Measurements from ENCODE around the gene SULT1A1. TPM values are rescaled to one million over a fixed set of nuclear protein-coding genes. Genes with fewer than 3 reads are reported as not detected.

SULT1A1 gene
- total RNA-seq, 1 donor: 0.27 TPM

DNA sequence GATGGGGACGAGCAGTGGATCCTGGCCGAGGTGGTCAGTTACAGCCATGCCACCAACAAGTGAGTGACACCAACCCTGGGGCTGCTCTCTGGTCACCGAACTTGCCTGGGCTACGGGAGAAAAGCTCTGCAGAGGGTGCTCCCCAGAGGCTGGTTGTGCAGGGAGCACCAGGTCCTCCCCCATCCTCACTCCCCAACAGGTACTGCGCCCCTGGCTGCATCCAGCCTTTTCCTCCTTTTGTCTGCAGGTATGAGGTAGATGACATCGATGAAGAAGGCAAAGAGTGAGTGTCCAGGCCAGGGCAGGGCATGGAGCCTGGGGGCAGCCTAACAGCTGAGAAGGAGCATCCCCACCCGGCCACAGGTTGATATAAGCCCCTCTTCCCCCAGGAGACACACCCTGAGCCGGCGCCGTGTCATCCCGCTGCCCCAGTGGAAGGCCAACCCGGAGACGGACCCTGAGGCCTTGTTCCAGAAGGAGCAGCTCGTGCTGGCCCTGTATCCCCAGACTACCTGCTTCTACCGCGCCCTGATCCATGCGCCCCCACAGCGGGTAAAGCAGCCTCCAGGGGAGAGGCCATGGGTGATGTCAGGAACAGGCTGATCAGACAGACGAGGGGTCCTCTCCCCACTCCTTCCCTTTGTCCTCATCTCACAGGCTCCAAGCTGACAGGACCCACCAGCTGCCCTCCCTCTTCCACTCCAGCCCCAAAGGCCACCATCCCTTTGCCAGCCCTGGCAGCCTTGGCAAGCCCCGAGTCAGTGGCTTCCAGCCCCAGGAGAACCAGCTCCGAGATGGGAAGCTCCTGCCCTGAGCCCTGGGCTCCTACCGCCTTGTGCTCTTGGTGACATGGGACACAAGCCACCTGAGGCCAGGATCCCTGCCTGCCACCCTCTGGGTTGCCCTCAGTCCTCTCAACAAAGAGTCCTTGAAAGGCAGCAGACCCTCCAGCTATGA, 19.2 kb downstream of the SULT1A1 start:
- no peak overlapping the region for H3K4me3 ChIP-seq (ENCODE audit: low read depth, low read length)
- DNase-seq (ENCODE audit: low read depth): no peak

GRCh38 chr16:28589930-28590329, 19.9 kb downstream of the SULT1A1 start:
- TF ChIP-seq CTCF (IDR thresholded peaks at IDR 0.05; ENCODE audit: insufficient read depth, low read length): no peak
- no peak for DNase-seq (ENCODE audit: low read depth)
- H3K4me3 ChIP-seq (ENCODE audit: low read depth, low read length): no peak overlapping the region

More for the DNA sequence above, 19.2 kb downstream of the SULT1A1 start:
- TF ChIP-seq CTCF (IDR thresholded peaks at IDR 0.05; ENCODE audit: insufficient read depth, low read length): no peak

DNA sequence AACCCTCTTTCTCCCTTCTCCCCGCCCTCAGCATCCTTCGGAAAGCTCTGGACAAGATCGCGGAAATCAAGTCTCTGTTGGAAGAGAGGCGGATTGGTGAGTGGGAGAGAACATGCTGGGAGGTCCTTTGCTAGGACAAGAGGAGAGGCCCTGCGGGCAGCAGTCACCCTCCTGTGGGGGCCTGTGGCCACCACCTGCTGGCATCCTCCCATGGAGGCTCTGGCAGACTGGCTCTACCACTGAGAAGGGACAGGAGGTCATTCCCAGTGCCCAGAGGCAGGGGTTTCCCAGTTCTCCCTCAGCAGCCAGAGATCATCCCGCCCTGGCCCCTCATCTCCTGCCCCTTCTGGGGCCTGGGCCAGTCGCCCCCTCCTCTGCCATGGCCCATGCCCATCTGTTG, 20.8 kb downstream of the SULT1A1 start:
- H3K4me3 ChIP-seq (ENCODE audit: low read depth, low read length): no peak overlapping the region
- no peak for TF ChIP-seq CTCF (IDR thresholded peaks at IDR 0.05; ENCODE audit: insufficient read depth, low read length)
- DNase-seq (ENCODE audit: low read depth): no peak

- H3K4me3 ChIP-seq (ENCODE audit: low read depth, low read length): no peak overlapping the region
- no peak for TF ChIP-seq CTCF (IDR thresholded peaks at IDR 0.05; ENCODE audit: insufficient read depth, low read length)
- DNase-seq (ENCODE audit: low read depth): no peak
Observed at GRCh38 chr16:28587386-28587785, 22.5 kb downstream of the SULT1A1 start.

DNA sequence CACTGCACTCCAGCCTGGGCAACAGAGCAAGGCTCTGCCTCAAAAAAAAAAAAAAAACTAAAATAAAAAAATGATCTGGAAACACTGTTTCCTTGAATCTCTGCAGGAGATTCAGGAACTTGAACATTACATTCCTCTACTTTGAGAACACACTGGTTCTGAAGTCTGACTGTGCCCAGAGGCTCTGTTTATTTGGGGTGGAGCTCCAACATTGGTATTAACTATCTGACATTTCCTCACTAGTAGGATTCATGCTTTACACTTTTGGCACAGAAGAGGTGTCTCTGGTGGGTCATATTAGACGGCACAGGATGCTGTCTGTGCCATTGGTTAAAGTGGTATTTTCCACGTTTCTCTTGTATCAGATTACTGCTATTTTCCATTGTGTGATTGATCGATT, 23.4 kb downstream of the SULT1A1 start:
- DNase-seq (ENCODE audit: low read depth): no peak
- H3K4me3 ChIP-seq (ENCODE audit: low read depth, low read length): no peak overlapping the region
- TF ChIP-seq CTCF (IDR thresholded peaks at IDR 0.05; ENCODE audit: insufficient read depth, low read length): no peak

GRCh38 chr16:28585674-28586073, 24.2 kb downstream of the SULT1A1 start:
- no peak overlapping the region for H3K4me3 ChIP-seq (ENCODE audit: low read depth, low read length)
- no peak for DNase-seq (ENCODE audit: low read depth)
- TF ChIP-seq CTCF (IDR thresholded peaks at IDR 0.05; ENCODE audit: insufficient read depth, low read length): no peak
